Panc1 (cell line): ENCODE measurements around the gene TNFRSF1B. TPM values are rescaled to one million over a fixed set of nuclear protein-coding genes. Genes with fewer than 3 reads are reported as not detected.

Experiments used
- ATAC-seq: fragments of 200-7000 bp; cut with Tn5 transposase; 2 replicates; pipeline ENCODE4 v1.9.1; 2020; ENCODE audit warnings: mild to moderate bottlenecking, moderate library complexity
- BruUV-seq: library from RNA; stranded (reverse); fragments of 400-500 nt; replicated peaks from 2 replicates; lab custom pipeline; 2021; lab: Mats Ljungman, UMichigan
- CTCF ChIA-PET: fragments of 300-600 bp; sonication (Branson Sonifier 250); formaldehyde crosslinking; loops from one replicate; lab custom pipeline; 2022; ENCODE audit warnings: antibody characterized with exemption; lab: Charles Lee
- POLR2A ChIA-PET: fragments of 300-600 bp; sonication (Branson Sonifier 250); formaldehyde crosslinking; loops from one replicate; lab custom pipeline; 2022; ENCODE audit warnings: antibody characterized with exemption; lab: Charles Lee
- DNase-seq: peaks from one replicate; pipeline ENCODE4 v3.0.0-alpha.2; 2010; ENCODE audit warnings: low read depth, low spot score
- H3K27ac ChIP-seq: 2 replicates; pipeline ENCODE4 v1.5.1; 2011; ENCODE audit warnings: mild to moderate bottlenecking, low read length, inconsistent platforms
- H3K27me3 ChIP-seq: fragments of 200-500 bp; sonication (Bioruptor generic); 2 replicates; pipeline ENCODE4 v1.6.0; 2014; ENCODE audit warnings: low read length, inconsistent platforms; ENCODE audit not compliant: control insufficient read depth, insufficient read depth
- H3K36me3 ChIP-seq: fragments of 200-500 bp; sonication (Bioruptor generic); 2 replicates; pipeline ENCODE4 v1.5.1; 2014; ENCODE audit warnings: inconsistent platforms, mild to moderate bottlenecking, low read length, moderate library complexity; ENCODE audit not compliant: control insufficient read depth, insufficient read depth
- H3K4me1 ChIP-seq: 2 replicates; pipeline ENCODE4 v1.5.1; 2011; ENCODE audit warnings: inconsistent platforms, mild to moderate bottlenecking, low read length, moderate library complexity; ENCODE audit not compliant: control insufficient read depth, insufficient read depth
- H3K4me3 ChIP-seq, 2 experiments: 2 replicates each; pipeline ENCODE4 v1.5.1; 2011 to 2012; ENCODE audit warnings: low read depth in 2 of 2, low read length in 2 of 2, mild to moderate bottlenecking in 2 of 2, inconsistent platforms in 1 of 2, moderate library complexity in 1 of 2
- H3K9me3 ChIP-seq: fragments of 200-500 bp; sonication (Bioruptor generic); 2 replicates; pipeline ENCODE4 v1.5.1; 2014; ENCODE audit warnings: low read depth, mild to moderate bottlenecking, inconsistent platforms, low read length, moderate library complexity; ENCODE audit not compliant: control insufficient read depth, insufficient read depth
- CTCF ChIP-seq: fragments of 450-650 bp; IDR thresholded peaks from 2 replicates; pipeline ENCODE4 v1.5.1; 2017; ENCODE audit warnings: mild to moderate bottlenecking
- POLR2AphosphoS5 ChIP-seq: IDR thresholded peaks from 2 replicates; pipeline ENCODE4 v1.6.1; 2012; ENCODE audit warnings: mild to moderate bottlenecking, low read depth, low read length, moderate library complexity
- REST ChIP-seq, 2 experiments: IDR thresholded peaks; 2 replicates each; pipeline ENCODE4 v1.6.1; 2011 to 2012; ENCODE audit warnings: low read depth in 2 of 2, control low read depth in 1 of 2, low read length in 1 of 2, mild to moderate bottlenecking in 1 of 2, moderate library complexity in 1 of 2; ENCODE audit not compliant: insufficient read depth in 1 of 2
- SIN3A ChIP-seq: IDR thresholded peaks from 2 replicates; pipeline ENCODE4 v1.6.1; 2012; ENCODE audit warnings: low read depth, mild to moderate bottlenecking, low read length, moderate library complexity, borderline replicate concordance; ENCODE audit not compliant: insufficient read depth
- TCF7L2 ChIP-seq: IDR thresholded peaks from 2 replicates; pipeline ENCODE4 v1.6.1; 2011; ENCODE audit warnings: mild to moderate bottlenecking, low read depth, low read length, inconsistent platforms
- in situ Hi-C: cut with HindIII; loops from 2 replicates; pipeline ENCODE4 v1.10.0; 2016; ENCODE audit warnings: low sequenced_read_pairs, low pct_unique_long_range_greater_than_20kb
- intact Hi-C: fragments of 100-400 bp; cut with micrococcal nuclease; formaldehyde crosslinking; loops from one replicate; pipeline ENCODE4 v1.10.0; 2022; ENCODE audit not compliant: unreplicated experiment
- total RNA-seq: library from RNA; stranded (reverse); gene quantifications from one replicate; pipeline ENCODE4 v1.2.1, GENCODE V29; 2021; ENCODE audit not compliant: unreplicated experiment

The TNFRSF1B gene
- total RNA-seq, 1 experiment from 2014 or later = 18.8 TPM

- POLR2A ChIA-PET = no interaction called here
- H3K4me3 ChIP-seq = no peak overlapping the region
- H3K36me3 ChIP-seq = no peaks in the 10 kb centered on the region
- no peak for DNase-seq
- no peaks in the 10 kb centered on the region for H3K27me3 ChIP-seq
- intact Hi-C loops (no loop called here), in situ Hi-C loops (no loop called here)
- CTCF ChIA-PET = interaction anchor here (2.9 kb wide), 1 partner anchor 82 kb away, joined by 19 read pairs; no protein-coding TSS in a partner anchor
- TF ChIP-seq TCF7L2 = no peak
- TF ChIP-seq CTCF = no peak
- TF ChIP-seq SIN3A = no peak
- TF ChIP-seq REST (IDR thresholded peaks at IDR 0.05; ENCODE audit: insufficient read depth in 1 of 2, low read depth in 2 of 2, low read length in 1 of 2) = no peak
- TF ChIP-seq POLR2AphosphoS5 = no peak
- H3K9me3 ChIP-seq = no peaks in the 10 kb centered on the region
- ATAC-seq = no peak
- H3K27ac ChIP-seq = no peak overlapping the region
- H3K4me1 ChIP-seq = peaks cover 8% of the 10 kb centered on the region; the same call in 1 of the 2 replicates
- no TSS peak for BruUV-seq
Measured at GRCh38 chr1:12206792-12207424, 40.1 kb downstream of the TNFRSF1B start.

- Histone ChIP-seq H3K4me1 (peaks cover 8% of the 10 kb centered on the region; the same call in 1 of the 2 replicates), H3K4me3 (no peak overlapping the region), H3K9me3 (no peaks in the 10 kb centered on the region), H3K27me3 (no peaks in the 10 kb centered on the region), H3K36me3 (no peaks in the 10 kb centered on the region), H3K27ac (no peak overlapping the region)
- BruUV-seq = no TSS peak
- intact Hi-C loops = loop anchor here (1.0 kb wide), 1 partner anchor 83 kb away; no protein-coding TSS in a partner anchor
- DNase-seq (no peak), ATAC-seq (peak; percentile 19)
- in situ Hi-C loops = no loop called here
- ChIA-PET POLR2A (no interaction called here), CTCF (interaction anchor here (2.9 kb wide), 1 partner anchor 84 kb away, joined by 19 read pairs; no protein-coding TSS in a partner anchor)
- TF ChIP-seq POLR2AphosphoS5 = no peak
- TF ChIP-seq CTCF = no peak
- no peak for TF ChIP-seq SIN3A
- TF ChIP-seq REST (IDR thresholded peaks at IDR 0.05; ENCODE audit: insufficient read depth in 1 of 2, low read depth in 2 of 2, low read length in 1 of 2) = no peak
Measured at GRCh38 chr1:12208271-12208670, 41.5 kb downstream of the TNFRSF1B start.
